Retina (tissue), 1 donor: ENCODE data around the gene NPAS3.
A peak's percentile ranks its signal among the peaks of the same experiment; 100 is the strongest.

Experiments used
- DNase-seq: peaks from one replicate; pipeline ENCODE4 v3.0.0-alpha.2; 2016

NPAS3 gene

DNA sequence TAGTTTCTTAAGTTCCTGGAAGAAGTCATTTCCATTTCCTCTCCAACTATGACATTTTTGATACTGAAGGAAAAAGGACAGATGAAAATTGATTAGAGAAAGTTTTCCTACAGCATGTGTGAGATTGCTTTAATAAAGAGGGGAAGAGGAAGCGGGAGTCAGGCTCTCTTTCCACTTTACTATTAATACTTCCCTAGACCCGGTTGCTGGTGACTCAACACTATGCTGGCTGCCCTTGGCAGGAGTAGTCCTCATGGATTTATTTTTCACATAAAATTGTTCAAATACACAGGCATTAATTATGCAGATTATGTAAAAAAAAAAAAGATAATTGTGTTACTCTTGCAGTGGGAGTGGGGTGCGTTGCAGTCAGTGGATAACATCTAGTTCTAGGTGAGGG is 718.8 kb downstream of the NPAS3 start:
- no peak for DNase-seq

GRCh38 chr14:33660248-33660647 is 721.6 kb downstream of the NPAS3 start:
- no peak for DNase-seq

- no peak for DNase-seq
These were observed 722.4 kb downstream of the NPAS3 start for GRCh38 chr14:33661101-33661500.

DNA sequence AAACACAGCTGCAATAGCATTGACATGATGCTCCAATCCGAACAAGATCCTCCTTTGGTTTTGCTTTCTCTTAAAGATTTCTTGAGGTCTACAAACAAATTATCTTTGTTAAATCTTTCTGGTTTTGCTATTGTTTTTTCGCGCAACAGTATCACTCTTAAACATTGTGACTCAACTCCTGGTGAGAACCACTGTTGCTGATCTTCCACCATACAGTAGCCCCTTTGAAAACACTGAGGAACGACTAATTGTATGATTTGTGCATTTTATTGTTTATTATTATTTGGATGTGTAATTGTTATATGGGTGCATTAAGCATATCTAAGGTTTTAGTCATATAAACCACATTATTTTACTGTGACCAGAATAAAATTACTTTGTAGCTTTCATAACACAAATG is 729.4 kb downstream of the NPAS3 start:
- DNase-seq, result no peak

- DNase-seq, result no peak
These were observed 730.4 kb downstream of the NPAS3 start for GRCh38 chr14:33669111-33669510.

DNA sequence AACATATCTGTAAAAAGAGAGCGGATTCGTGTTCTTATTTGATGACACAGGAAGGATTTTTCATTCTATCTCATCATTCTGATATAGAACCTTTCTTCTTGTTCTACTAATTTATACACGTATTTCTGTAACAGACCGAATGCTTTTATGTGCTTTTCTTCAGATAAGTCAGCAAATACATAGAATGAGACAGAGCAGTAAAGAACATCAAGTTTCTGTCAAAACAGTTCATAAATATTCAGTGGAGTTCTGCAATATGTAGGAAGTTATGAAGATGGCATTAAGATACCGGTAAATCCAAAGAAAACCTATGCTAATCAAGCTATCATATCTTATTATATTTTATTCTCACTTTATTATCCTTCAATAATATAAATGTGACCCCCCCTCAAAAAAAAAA is 731.6 kb downstream of the NPAS3 start:
- DNase-seq, result no peak

DNA sequence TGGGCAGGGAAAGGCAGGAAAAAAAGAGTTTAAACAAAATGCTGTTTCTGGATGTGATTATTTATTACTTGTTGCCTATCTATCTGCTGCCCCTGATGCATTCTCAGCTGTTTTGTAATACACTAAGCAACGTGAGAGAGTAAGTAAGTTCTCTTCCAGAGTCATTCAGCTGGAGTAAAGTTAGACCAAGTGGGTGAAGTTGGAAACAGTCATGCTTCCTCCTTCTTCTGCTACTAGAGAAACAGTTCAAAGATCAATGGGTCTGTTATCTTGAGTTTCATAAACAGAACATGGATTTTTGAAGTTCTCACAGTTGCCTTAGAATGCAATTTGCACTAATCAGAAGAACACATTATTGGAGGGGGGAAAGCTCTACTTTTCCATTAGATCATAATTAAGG is 732.9 kb downstream of the NPAS3 start:
- no peak for DNase-seq

DNA sequence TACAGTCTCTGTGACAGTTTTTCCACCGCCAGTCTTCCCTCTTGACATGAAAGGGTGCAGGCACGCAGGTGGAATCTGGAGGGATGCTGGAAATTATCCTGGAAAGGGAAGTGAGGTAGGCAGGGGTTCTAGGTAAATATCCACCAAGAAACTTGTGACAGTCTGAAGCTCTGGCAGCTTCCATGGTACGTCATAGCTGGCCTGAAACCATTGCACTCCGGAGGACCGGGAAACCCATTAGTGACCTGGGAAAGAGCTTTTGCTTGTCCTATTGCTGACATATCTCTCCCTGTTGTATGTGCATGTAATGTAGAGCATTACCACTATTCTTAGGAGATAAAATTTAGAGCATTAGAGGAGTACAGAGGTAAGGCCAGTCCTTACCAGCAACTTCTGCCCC is 736.2 kb downstream of the NPAS3 start:
- no peak for DNase-seq

GRCh38 chr14:33675415-33676130 is 736.9 kb downstream of the NPAS3 start:
- DNase-seq, result no peak

- DNase-seq, result peak; percentile 44
These were observed 737.5 kb downstream of the NPAS3 start for GRCh38 chr14:33676135-33676566.

- DNase-seq, result no peak
These were observed 738.2 kb downstream of the NPAS3 start for GRCh38 chr14:33676891-33677290.

GRCh38 chr14:33678005-33678404 is 739.3 kb downstream of the NPAS3 start:
- no peak for DNase-seq

DNA sequence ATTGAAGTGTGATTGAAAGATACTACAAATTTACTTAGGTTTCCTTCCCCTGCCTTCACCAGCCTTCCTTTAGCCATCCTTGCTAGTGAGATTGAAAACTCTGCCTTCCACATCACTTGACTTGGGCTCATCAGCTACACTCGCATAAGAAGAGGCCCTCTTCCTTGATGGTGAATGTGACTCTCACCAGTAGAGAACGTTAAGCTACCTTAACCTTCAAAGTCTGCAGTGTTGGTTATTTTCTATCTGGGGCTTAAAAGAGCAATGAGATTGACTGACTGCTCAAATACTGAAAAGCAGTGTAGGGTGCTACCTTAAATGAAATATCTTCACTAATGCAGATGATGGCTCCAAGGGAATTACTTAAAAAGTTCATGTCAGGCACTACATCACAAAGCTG is 740.3 kb downstream of the NPAS3 start:
- no peak for DNase-seq

- no peak for DNase-seq
These were observed 741.0 kb downstream of the NPAS3 start for GRCh38 chr14:33679461-33680225.

GRCh38 chr14:33680873-33681272 is 742.2 kb downstream of the NPAS3 start:
- DNase-seq, result no peak

GRCh38 chr14:33682760-33683159 is 744.1 kb downstream of the NPAS3 start:
- no peak for DNase-seq

- DNase-seq, result no peak
These were observed 746.3 kb downstream of the NPAS3 start for GRCh38 chr14:33685026-33685425.

DNA sequence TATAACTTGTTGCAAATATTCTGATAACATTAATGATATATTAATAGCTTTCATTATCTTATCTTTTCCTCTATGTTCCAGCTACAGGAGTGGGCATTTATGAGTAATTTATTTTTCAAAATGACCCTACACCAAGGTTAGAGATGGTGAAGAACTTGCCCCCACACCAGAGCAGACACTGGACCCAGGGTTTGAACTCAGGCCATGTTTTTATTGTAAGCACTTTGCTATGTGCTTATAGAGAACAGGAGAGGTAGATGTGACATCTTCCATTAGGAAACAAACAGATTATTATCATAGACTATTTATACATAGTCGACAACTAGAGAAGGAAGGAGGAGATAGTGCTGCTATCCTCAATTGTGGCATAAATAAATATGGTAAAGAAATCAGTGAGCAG is 747.0 kb downstream of the NPAS3 start:
- no peak for DNase-seq

GRCh38 chr14:33686218-33686617 is 747.5 kb downstream of the NPAS3 start:
- DNase-seq, result no peak

DNA sequence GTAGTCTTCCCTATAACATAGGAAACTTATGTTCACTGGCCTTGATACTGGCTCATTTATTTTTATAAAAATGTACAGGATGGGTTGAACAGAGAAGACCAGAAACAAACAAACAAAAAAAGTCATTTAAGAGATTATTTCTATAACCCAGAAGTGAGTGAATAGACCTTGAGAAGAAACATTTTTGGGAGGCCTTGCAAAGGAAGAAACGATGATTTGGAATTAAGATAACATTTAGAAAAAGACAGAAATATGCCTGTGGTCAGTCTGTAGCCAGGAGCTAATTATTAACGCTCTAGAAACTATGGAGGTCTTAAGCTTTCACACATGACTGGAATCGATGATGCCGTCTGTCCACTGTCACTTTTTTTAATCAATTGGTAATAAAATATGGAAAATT is 748.2 kb downstream of the NPAS3 start:
- no peak for DNase-seq

DNA sequence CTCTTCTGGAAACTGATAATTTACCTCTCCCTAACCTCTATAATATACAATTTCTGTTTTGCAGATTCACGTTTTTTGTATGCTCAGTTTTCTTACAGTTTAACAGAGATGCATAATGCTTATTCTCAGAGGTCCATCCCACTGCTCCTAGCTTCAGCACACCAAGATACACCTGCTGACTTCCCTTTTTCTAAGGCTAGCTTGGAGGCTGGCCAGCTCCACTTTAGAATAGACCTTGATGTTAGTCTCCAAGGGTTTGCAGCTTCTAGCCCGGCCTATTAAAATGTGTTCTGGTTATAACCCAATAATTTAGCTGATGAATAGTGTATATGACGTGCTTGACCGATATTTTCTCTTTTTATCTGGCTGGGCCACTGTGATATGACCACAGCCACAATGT is 751.0 kb downstream of the NPAS3 start:
- DNase-seq, result no peak

- DNase-seq, result no peak
These were observed 753.2 kb downstream of the NPAS3 start for GRCh38 chr14:33691907-33692306.

- no peak for DNase-seq
These were observed 754.1 kb downstream of the NPAS3 start for GRCh38 chr14:33692762-33693161.

GRCh38 chr14:33693237-33693636 is 754.6 kb downstream of the NPAS3 start:
- no peak for DNase-seq

GRCh38 chr14:33696165-33696564 is 757.5 kb downstream of the NPAS3 start:
- no peak for DNase-seq
